ENCODE results near the gene PCLAF. TPM values are rescaled to one million over a fixed set of nuclear protein-coding genes. Genes with fewer than 3 reads are reported as not detected.

PCLAF gene
- total and polyA plus RNA-seq, 4 donors, result 3.5 to 36.2 (median 6.0) TPM

- H3K9me3 ChIP-seq (ENCODE audit: control insufficient read depth in 4 of 4, insufficient read depth in 3 of 4, low read length in 3 of 4), result no peaks in the 10 kb centered on the region
- DNase-seq (peak; percentile 25 to 74 (median 55)), ATAC-seq (ENCODE audit: insufficient read depth, low FRiP score) (no peak)
- H3K36me3 ChIP-seq (ENCODE audit: control insufficient read depth in 4 of 4, insufficient read depth in 4 of 4, low read length in 4 of 4), result peaks cover 0 to 5% (median 4%) of the 10 kb centered on the region in 4 donors
- H3K9ac ChIP-seq (ENCODE audit: insufficient read depth in 1 of 2, low read length in 2 of 2), result no peak overlapping the region
- H3K4me1 ChIP-seq (ENCODE audit: control insufficient read depth in 5 of 5, insufficient read depth in 5 of 5, low read length in 5 of 5), result peaks cover 0 to 21% (median 6%) of the 10 kb centered on the region in 5 donors
- no peaks in the 10 kb centered on the region for H3K27me3 ChIP-seq (ENCODE audit: control insufficient read depth in 3 of 3, insufficient read depth in 3 of 3, low read length in 2 of 3)
- H3K27ac ChIP-seq (ENCODE audit: low read depth in 1 of 2, low read length in 1 of 2), result no peak overlapping the region
- 64 to 91% methylated on average over 4 of the region's 4 CpGs for WGBS, 2 donors
- TF ChIP-seq, protein P1, sequence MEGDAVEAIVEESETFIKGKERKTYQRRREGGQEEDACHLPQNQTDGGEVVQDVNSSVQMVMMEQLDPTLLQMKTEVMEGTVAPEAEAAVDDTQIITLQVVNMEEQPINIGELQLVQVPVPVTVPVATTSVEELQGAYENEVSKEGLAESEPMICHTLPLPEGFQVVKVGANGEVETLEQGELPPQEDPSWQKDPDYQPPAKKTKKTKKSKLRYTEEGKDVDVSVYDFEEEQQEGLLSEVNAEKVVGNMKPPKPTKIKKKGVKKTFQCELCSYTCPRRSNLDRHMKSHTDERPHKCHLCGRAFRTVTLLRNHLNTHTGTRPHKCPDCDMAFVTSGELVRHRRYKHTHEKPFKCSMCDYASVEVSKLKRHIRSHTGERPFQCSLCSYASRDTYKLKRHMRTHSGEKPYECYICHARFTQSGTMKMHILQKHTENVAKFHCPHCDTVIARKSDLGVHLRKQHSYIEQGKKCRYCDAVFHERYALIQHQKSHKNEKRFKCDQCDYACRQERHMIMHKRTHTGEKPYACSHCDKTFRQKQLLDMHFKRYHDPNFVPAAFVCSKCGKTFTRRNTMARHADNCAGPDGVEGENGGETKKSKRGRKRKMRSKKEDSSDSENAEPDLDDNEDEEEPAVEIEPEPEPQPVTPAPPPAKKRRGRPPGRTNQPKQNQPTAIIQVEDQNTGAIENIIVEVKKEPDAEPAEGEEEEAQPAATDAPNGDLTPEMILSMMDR (IDR thresholded peaks at IDR 0.05; ENCODE audit: control extremely low read depth, extremely low read depth), result no peak
- no peak overlapping the region for H3K4me3 ChIP-seq
Measured at GRCh38 chr15:64341961-64342360, 39.3 kb downstream of the PCLAF start.

GRCh38 chr15:64340355-64340754 is 40.9 kb downstream of the PCLAF start:
- ATAC-seq (ENCODE audit: insufficient read depth, low FRiP score), result no peak
- H3K27ac ChIP-seq (ENCODE audit: low read depth in 1 of 2, low read length in 1 of 2), result no peak overlapping the region

GRCh38 chr15:64337761-64338160 is 43.5 kb downstream of the PCLAF start:
- DNase-seq (peak in 1 of 3 donors; percentile 49), ATAC-seq (ENCODE audit: insufficient read depth, low FRiP score) (no peak)
- Histone ChIP-seq H3K27ac (ENCODE audit: low read depth in 1 of 2, low read length in 1 of 2) (no peak overlapping the region), H3K27me3 (ENCODE audit: control insufficient read depth in 3 of 3, insufficient read depth in 3 of 3, low read length in 2 of 3) (no peaks in the 10 kb centered on the region), H3K9me3 (ENCODE audit: control insufficient read depth in 4 of 4, insufficient read depth in 3 of 4, low read length in 3 of 4) (no peaks in the 10 kb centered on the region), H3K4me3 (no peak overlapping the region), H3K36me3 (ENCODE audit: control insufficient read depth in 4 of 4, insufficient read depth in 4 of 4, low read length in 4 of 4) (peaks cover 0 to 5% (median 4%) of the 10 kb centered on the region in 4 donors), H3K9ac (ENCODE audit: insufficient read depth in 1 of 2, low read length in 2 of 2) (no peak overlapping the region), H3K4me1 (ENCODE audit: control insufficient read depth in 5 of 5, insufficient read depth in 5 of 5, low read length in 5 of 5) (peaks cover 0 to 5% (median 0%) of the 10 kb centered on the region in 5 donors)
- TF ChIP-seq, protein P1 (IDR thresholded peaks at IDR 0.05; ENCODE audit: control extremely low read depth, extremely low read depth), result no peak
- 48 to 64% methylated on average over 2 of the region's 2 CpGs for WGBS, 2 donors

More at GRCh38 chr15:64340355-64340754, 40.9 kb downstream of the PCLAF start:
- Histone ChIP-seq H3K9ac (ENCODE audit: insufficient read depth in 1 of 2, low read length in 2 of 2) (no peak overlapping the region), H3K36me3 (ENCODE audit: control insufficient read depth in 4 of 4, insufficient read depth in 4 of 4, low read length in 4 of 4) (peaks cover 0 to 5% (median 4%) of the 10 kb centered on the region in 4 donors), H3K9me3 (ENCODE audit: control insufficient read depth in 4 of 4, insufficient read depth in 3 of 4, low read length in 3 of 4) (no peaks in the 10 kb centered on the region), H3K4me1 (ENCODE audit: control insufficient read depth in 5 of 5, insufficient read depth in 5 of 5, low read length in 5 of 5) (peaks cover 0 to 21% (median 6%) of the 10 kb centered on the region in 5 donors), H3K27me3 (ENCODE audit: control insufficient read depth in 3 of 3, insufficient read depth in 3 of 3, low read length in 2 of 3) (no peaks in the 10 kb centered on the region), H3K4me3 (no peak overlapping the region)
- TF ChIP-seq, protein P1 (IDR thresholded peaks at IDR 0.05; ENCODE audit: control extremely low read depth, extremely low read depth), result no peak
- DNase-seq, result no peak
- 92 to 99% methylated on average over 1 of the region's 1 CpG for WGBS, 2 donors
